NCI-H524 treated with DMSO at 0.1 percent for 48 hours (cell line): ENCODE data around the gene TJAP1.
"Not testable (repeated sequence)": the region's sequence is repeated elsewhere in the genome, so short reads cannot be mapped to it uniquely, and the experiment has no call there.

Experiments used
- DNase-seq: peaks from one replicate; lab custom pipeline; 2025; lab: John Stamatoyannopoulos, UW

The TJAP1 gene

DNA sequence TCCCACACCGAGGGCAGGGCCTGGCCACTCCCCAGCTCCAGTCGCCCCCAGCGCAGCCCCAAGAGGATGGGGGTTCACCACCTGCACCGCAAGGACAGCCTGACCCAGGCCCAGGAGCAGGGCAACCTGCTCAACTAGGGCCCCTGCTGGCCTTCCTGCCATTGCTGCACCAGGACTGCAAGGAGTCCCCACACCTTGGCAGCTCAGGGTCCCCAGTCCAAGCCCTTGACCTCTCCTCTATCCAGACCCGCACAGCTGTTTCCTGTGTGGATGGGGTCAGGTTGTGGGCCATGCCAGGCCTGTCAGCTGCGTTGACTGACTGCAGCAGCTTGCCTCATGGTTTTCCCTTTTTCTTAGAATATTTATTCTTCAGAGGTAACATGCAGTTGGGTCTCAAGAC, 28.3 kb downstream of the TJAP1 start:
- no peak for DNase-seq

DNA sequence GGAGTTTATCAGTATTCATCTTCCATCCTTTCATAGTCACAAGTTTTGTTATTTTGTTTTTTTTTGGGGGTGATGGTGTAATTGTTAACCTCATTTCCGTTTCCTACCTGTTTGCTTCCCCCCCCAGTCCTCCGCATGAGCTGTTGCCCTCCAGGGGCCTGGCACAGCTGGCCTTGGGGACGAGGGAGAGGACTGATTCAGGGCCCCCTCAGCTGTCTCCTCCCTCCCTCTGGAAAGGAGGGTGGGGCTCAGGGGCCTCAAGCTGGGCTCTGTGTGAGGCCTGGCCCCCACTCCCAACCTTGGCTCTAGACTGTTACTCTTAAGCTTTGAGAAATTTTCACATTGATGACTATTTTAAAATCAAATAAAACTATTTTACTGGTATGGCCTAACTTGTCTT, 28.8 kb downstream of the TJAP1 start:
- DNase-seq, result no peak

DNA sequence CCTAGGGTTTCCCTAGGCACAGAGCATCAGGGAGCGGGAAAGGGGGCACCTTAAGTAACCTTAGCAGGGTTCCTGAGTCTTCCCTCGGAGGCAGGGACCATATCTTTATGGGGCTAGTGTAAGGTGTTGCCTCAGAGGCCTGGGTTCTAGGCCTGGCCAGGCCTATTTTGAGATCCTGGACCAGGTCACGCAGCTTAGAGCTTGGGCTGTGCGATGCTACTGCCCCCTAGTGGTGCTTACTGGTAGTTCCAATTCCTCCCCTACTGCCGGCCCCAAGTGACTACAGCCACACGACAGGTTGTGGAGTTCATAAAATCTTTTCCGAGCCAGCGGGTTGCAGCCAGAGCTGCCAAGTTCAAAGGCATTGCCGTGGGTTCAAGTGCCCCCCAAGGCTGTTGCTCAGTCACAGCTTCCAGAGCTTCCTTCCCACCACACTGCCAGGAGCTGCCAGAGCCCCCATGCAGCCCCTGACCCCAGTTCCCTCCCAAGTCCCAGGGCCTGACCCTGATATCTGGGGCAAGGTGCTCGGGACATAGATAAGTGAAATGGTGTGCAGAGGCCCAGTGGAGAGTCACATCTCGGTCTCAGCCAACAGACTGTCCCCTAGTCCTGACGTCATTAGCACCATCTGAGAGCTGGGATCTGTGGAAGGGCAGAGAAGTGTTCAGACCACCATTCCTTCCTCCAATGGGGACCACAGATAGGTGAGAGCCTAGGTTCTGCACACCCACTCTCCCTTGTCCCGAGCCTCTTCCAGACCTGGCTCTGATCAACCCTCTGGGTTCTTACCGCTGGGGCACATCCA, 29.5 kb downstream of the TJAP1 start:
- DNase-seq, result no peak

DNA sequence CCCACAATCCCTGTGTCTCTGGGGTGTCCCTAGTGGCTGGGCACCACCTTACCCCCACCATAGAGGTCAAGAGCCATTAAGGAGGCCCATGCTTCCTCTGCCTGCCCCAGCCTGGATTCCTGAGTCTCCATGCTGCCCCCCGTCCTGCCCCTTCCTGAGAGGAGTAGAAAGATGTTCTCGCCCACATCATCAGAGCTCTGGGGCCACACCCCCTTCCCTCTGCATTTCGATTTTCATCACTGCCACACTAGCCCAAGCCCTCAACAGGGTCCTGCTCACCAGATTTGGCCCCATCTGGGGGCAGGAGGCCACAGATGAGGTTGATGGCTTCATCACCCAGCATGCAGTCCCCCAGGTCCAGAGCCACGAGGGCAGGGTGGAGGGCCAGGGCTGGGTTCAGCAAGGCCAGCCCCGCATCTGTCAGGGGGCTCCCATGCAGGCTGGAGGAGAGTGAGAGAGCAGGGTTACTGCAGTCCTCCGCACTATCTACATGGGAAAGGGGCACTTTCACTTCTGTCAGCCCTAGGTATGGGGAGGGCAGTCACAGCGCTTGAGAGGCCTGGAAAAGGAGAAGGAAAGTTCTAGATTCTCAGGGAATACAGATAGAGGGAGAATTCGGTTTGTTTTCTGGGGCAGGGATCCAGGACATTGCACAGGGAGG, 31.2 kb downstream of the TJAP1 start:
- no peak for DNase-seq

DNA sequence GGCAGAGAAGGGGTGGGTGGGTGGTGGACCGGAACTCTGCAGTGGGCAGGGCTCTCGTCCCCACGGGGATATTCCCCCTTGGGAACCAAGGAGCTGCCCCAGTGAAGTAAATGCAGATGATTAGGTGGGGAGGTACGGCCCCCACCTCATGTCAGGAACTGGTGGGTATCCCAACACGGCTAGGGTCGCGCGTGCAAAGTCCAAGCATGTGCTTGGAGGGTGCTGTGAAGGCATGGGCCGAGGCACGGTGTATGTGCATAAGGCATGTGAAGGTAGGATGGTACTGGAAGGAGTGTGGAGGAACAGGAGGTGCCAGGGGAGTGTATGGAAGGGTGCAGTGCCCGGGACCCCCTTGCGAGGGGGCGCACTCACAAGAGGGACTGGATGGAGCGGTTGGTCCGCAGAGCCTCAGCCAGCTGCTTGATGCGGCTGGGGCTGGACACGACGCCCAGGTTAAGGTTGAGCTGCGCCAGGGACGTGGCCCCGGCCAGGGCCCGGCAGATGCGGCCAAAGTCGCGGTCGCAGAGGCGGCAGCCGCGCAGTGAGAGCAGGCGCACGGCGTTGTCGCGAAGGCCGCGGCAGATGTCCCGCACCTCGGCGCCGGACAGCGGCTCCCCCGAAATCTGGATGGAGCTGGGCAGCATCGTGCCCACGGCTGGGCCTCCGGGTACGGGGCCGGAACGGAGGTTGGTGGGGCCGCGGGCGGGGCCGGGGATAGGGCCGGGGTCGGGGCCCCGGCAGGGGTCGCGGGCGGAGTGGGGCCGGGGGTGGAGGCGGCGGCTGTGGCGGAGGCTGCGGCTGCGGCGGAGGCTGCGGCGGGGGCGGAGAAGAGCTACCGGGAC, 32.0 kb downstream of the TJAP1 start:
- no peak for DNase-seq

DNA sequence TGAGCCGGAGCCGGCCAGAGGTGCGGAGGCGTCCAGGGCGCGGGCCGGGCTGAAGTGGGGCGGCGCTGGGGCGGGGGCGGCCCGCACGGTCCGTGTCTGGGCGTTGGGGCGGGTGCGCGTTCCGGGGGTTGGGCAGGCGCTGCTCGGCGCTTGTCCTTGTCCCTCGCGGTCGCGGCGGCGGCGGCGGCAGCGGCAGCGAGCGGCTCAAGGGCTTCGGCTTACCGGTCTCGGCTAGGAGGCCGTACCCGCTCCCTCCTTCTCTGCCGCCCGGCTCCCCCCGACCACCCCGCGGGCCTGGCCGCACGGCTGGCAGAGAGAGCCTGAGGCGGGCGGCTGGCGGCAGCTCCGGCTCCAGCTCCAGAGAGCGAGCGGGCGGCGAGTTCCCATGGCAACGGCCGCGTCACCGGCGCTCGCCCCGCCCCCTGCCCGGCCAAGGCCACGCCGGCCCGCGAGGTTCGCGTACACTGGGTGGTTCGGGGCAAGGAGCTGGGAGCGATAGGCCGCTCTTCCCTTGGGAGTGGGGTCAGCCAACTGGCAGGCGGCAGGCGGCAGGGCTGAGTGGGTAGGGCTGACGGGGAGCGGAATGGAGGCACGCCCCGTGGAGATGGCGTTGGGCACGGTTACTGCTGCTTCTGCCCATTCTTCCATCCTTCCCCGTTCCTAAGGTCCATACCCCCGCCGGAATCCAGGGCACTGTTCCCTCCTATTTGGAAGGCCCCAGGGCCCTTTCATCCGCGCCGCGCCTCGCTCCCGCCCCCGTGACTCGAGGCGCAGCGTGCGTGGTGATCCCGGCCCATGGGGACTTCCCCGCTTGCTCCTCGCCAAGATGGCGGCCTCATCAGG, 32.8 kb downstream of the TJAP1 start, which contains the start of gene LRRC73:
Gene LRRC73 (minus strand): TSS at position 363 of the 843 bp plus-strand sequence. CDS start 561 bp downstream, outside the sequence.
- no peak for DNase-seq

DNA sequence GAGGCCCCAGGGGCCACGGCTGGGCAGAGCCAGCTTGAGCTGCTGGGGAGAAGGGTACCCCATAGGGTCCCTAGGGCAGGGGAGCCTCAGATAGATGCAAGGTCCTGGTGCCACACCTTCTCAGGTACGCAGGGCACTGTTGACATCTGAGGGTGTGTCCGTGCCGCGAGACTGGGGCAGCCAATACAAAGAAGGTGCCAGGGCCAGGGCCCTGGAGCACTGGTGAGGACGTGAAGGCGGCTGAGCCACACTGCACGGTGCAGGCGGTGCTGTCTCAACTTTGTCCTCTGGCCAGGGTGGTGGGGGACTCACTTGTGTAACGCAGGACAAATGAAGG, 33.4 kb downstream of the TJAP1 start:
- DNase-seq, result no peak

DNA sequence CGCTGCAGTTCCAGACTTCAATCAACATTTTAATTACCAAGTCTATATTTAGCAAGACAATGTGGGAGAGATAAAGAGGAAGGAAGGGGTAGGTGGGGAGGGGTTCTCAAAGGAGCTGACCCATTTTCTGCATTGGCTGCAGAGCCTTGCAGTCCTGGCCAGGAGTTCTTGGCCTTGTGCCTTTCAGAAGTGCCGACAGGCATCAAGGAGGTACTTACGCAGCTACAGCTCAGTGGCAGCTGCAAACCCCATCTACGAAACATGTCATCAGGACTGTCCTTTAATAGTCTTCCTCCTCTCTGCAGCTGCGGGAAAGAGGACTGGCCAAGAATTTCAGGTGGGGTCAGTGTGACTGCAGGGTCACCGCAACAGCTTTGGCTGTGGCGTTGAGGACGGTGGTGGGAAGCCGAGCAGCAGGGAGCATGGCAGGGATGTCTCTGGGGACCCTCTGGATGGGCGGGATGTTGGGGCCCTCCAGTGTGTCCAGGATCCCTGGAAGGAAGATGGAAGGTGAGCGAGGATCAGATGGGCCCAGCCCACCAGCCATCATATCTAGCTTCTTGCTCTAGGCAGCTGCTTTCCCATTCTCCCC, 34.5 kb downstream of the TJAP1 start:
- no peak for DNase-seq

DNA sequence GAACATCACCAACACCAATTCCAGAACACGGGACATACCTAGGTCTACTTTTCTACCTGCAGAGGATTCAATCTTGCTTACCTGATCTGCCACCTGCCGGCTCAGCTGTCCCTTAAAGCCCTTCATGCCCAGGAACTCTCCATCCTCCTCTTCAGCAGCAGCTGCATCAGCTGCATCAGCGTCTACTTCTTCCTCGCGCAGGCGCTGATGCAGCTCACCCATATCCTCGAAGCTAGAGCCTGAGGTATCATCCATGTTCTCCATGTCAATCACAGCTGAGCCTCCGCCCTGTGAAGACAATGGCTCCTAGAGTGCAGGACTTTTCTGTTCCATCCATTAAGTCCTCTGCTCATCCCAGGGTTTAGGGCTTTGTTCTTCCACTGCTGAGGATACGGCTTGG, 38.4 kb downstream of the TJAP1 start:
- DNase-seq, result no peak

DNA sequence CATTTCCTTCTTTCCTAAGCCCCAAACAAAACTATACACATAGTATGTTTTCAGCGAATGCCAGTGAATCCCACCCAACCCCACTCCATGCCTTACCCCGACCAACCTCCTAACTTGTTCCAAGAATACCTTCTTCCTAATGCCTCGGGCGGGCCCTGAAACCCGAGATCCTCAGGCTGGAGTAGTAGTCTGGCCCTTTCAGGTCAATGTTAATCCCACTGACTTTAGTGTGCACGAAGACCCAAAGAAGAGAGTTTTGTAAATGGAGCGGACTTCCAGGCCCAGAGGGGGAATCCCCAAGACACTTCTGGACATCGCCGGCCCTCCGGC, 39.0 kb downstream of the TJAP1 start:
- DNase-seq, result no peak

DNA sequence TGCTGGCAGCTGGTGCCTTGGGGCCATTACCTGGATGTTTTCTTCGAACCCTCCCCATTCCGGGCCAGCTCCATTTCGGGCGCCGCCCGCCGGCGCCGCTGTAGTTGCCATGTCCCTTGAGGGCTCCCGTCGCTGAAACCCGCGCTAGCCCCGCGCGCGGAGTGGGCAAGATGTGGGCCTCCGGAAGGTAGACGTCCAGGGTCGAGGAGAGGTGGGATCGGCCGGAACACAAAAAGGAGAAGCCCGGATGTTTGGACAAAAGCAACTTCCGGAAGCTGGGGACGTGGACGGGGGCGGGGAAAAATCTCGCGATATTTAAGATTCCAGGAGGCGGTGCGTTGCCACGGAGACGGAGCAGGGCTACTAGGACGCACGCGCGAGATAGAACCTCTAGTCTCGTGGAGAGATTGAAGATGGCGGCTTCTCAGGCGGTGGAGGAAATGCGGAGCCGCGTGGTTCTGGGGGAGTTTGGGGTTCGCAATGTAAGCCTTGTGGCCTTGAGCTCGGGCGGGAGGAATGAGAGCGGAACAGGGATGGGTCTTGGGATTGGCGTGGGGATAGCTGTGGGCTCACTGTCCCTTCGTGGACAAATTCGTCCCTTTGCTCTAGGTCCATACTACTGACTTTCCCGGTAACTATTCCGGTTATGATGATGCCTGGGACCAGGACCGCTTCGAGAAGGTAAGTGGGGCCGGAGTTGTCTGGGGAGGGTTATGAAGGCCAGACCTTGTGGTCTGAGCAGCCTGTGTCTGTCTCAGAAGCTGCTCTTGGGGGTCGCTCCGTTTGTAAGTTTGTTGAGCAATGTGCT, 39.5 kb downstream of the TJAP1 start, which contains the start of the genes POLR1C and YIPF3:
Gene POLR1C (plus strand): TSS at position 393 of the 808 bp plus-strand sequence. CDS start 21 bp downstream, at position 414.
Gene YIPF3 (minus strand): TSS at position 230 of the 808 bp plus-strand sequence. CDS start 119 bp downstream, at position 111.
- DNase-seq, result peak; percentile 92

DNA sequence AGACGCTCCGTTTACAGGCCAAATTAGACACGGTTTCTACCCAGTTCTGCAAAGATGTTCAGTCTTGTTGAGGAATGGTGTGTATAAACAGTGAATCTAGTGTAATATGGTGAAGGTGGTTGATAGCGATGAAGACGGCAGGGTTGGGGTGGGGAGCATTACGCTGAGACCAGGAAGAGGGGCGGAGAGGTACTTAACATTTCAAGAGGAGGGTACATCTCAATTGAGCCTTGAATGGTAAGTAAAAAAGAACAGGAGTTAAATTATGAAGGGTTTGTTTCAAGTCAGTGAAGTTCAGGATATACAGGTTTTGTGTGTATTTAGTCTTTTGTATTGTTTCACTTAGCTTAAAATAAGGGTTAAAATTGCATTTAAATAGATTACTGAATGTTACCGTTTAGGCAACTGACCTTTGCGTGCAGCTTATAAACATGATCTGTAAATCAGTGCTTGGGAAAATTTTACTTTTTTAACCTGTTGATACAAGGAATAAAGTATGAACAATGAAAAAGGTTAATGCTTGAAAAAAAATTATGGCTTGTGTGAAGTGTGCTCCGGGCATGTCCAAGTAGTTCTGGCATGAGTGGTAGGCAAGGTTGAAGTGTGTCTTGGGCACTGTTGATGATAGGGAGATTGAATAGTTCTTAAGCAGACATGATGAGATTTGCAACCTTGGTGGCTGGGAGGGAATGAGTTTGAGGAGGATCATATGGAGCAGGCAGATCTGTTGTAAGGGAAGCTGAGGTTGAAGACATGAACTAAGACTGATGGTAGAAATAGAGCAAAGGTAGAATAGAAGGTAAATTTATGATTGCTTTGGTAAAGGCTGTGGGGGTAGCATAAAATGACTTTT, 40.4 kb downstream of the TJAP1 start:
- no peak for DNase-seq

DNA sequence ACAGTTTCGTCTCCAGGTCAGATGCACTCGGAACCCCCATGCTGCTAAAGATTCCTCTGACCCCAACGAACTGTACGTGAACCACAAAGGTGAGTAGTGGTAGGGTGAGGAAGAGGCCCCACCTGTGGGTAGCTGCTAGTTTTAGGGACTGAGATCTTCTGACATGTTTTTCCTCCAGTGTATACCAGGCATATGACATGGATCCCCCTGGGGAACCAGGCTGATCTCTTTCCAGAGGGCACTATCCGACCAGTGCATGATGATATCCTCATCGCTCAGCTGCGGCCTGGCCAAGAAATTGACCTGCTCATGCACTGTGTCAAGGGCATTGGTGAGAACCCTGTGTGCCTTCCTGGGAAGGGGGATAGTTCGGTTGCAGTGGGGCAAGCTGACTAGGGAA, 42.7 kb downstream of the TJAP1 start:
- no peak for DNase-seq

DNA sequence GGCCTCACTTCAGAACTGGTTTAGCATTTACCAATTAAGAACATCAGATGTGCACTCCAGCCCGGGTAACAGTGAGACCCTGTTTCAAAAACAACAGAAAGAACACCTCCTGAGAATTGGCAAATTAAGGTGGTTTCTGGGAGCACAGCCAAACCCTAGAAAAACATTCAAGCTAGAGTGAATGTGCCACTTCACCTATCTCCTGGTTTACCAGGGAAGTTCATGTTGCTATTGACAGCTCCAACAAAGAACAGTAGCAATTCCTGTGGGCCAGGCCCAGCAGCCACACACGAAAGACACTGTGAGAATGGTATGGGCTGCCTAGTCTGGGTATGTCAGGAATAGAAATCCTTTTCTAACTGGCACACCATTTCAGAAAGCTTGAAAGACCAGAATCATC, 44.5 kb downstream of the TJAP1 start:
- no peak for DNase-seq

DNA sequence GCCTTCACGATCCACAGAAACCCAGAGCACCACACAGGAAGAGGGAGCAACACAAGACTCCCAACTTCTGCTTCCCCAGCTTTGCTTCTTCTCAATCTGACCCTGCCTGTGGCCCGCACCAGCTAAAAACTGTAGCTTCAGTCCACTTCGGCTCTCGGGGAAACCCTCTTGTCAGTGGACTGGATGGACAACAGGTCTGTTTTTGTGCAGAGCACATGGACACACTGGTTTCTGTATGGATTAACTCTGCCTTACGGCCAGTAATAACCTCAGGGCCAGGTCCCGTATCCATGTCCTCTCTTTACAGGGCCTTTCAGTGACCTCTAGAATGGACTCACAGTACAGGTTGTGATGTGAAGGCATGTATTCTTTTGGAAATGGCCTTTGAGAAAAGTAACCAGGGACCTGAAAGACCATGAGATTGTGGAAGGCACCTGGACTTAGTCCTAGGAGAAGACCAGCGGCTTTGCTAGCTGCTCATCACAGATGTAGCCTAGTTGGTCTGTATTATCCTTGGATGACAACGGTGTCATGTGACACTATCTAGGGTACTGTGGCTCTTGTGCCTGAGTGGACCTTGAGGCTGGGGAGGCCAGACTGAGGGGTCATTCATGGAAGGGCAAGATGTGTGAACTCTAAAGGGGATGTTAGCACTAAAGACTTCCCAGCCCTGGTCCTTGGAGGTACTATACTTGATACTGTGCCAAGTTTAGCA, 45.3 kb downstream of the TJAP1 start:
- DNase-seq, result no peak

DNA sequence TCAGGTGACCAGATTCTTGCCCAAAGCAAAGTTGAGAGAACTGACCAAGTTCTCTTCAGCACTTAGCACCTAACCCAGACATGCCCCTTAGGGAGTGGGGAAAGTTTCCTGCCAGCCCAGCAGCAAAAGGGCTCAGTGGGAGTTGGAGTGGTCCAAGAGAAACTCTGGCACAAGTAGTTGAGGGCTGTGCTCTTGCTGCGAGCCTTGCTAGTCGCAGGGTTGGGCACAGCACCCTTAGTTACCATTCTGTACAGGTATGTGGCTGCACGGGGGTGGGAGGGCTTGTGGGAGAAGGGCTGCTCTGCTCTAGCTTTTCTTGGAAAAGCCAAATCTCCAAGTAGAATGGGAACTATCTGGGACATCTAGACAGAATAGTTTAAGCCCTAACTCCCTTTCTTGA, 45.9 kb downstream of the TJAP1 start:
- DNase-seq, result no peak

DNA sequence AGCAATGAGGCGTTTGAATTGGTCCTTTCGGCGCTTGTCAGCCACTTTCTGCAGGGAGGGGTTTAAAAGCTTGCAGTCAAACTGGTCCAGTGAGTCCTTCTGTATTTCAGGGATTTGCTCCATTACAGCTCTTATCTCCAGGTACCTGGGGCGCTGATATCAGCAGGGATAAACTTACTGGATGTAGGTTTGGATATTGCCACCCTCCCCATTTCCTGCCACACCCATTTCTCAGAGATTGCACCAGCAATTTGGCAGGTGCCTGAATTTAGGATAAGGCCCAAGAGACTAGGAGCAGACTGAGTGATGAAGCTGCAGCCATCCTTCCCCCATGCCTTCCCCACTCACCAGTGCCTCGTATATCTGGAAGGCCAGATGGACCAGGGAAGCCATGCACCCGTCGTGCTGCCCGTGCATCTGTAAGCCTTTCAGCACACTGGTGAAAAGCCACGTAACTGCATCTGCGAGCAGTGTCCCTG, 47.2 kb downstream of the TJAP1 start:
- no peak for DNase-seq

DNA sequence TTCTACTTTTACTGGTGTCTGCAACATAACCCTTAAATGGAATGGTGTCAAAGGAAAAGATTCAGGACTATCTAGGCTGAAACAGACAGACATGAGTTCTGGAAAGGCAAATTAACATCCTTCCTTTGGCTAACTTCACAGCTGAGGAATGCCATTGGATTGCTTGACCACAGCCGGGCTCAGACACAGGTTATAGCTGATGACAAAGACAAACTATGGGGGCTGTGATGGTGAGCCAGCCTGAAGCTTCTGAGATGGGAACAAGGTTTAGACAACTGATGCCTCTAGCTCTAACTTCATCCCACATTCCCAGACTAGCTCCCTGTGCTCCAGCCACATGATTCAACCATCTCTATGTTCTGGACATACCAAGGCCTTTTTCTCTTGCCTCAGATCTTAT, 54.8 kb downstream of the TJAP1 start:
- no peak for DNase-seq

DNA sequence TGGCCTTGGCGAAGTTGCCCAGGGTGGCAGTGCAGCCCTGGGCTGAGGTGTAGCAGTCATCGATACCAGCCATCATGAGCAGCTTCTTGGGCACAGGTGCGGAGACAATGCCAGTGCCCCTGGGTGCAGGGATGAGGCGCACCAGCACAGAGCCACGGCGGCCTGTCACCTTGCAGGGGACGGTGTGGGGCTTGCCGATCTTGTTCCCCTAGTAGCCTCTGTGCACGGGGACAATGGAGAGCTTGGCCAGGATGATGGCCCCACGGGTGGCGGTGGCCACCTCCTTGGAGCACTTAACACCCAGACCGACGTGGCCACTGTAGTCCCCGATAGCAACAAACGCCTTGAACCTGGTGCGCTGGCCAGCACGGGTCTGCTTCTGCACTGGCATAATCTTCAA, 61.6 kb downstream of the TJAP1 start:
- not testable (repeated sequence) for DNase-seq
